ENCODE results near the gene IGFLR1.

IGFLR1 gene

DNA sequence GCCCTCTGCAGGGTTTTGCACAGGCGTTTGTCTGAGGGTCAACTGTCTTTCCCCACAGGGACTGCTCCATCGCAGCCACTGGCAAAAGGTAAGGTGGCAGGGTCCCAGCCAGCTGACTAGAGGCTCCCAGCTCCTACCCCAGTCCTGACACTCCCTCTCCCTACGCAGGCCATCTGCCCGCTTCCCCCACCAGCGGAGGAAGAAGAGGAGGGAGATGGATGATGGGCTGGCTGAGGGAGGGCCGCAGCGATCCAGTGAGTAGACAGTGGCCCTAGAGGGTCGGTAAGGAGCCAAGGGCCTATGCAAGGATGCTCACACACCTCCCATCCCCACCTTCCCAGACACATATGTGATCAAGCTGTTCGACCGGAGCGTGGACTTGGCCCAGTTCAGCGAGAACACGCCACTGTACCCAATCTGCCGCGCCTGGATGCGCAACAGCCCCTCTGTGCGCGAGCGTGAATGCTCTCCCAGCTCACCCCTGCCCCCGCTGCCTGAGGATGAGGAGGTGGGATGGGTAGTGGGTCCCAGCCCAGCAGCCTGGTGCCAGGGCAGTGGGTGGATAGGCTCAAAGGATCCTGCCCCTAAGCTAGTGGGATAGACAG, 10.6 kb upstream of the IGFLR1 start:
- TF ChIP-seq CTCF (IDR thresholded peaks at IDR 0.05; ENCODE audit: control extremely low read depth, extremely low read depth, low read depth, missing control alignments), result no peak
- DNase-seq (ENCODE audit: extremely low spot score), result no peak
- POLR2A ChIA-PET, result interaction anchor here (0.6 kb wide), 1 partner anchor 39 kb away, joined by 3 read pairs; no protein-coding TSS in a partner anchor
- CTCF ChIA-PET, result interaction anchor here (0.8 to 1.8 kb wide), 3 partner anchors 12 to 178 kb away, joined by 3 to 4 read pairs (median 4); no protein-coding TSS in a partner anchor

DNA sequence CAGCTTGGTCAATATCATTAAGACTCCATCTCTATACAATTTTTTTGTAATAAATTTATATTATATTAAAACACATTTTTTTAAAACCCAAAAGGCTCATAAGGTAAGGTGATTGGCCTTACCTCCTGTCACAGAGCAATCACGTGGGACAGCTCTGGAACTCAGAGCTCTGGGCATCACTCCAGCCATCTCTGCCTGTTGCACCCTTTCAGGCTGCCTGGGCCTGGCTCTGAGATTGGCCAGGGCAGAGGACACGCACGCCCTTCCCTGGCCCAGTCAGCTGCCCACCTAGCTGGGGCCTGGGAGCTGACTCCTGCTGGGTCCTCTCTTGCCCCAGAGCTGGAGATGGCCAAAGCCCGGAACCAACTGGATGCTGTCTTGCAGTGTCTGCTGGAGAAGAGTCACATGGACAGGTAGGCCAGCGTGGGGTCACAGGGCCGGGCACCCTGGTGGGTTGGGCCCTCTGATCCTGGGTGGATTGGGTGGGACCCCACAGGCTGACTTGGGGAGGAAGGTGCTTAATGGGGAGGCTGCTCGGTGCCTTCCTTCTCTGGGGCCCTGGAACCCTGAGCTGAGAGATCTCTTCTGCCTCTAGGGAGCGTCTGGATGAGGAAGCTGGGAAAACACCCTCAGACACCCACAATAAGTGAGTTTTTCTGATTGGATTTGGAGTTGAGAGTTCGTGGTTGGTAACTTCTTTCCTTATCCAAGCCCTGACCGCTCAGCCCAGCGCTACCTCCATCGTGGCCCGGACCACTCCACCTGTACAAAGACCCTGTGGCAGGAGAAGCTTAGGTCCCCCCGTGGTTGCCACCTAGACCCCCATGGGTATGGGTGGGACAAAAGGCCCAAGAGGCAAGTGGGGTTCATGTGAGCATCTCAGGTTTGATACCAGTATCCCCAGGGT, 9.8 kb upstream of the IGFLR1 start:
- CTCF ChIA-PET, result interaction anchor here (0.8 to 1.8 kb wide), 3 partner anchors 11 to 179 kb away, joined by 3 to 4 read pairs (median 4); no protein-coding TSS in a partner anchor
- TF ChIP-seq CTCF (IDR thresholded peaks at IDR 0.05; ENCODE audit: control extremely low read depth, extremely low read depth, low read depth, missing control alignments), result no peak
- POLR2A ChIA-PET, result no interaction called here
- DNase-seq (ENCODE audit: extremely low spot score), result no peak

- TF ChIP-seq CTCF (IDR thresholded peaks at IDR 0.05; ENCODE audit: control extremely low read depth, extremely low read depth, low read depth, missing control alignments), result no peak
- POLR2A ChIA-PET, result interaction anchor here (0.7 kb wide), 1 partner anchor 13 kb away, joined by 5 read pairs; no protein-coding TSS in a partner anchor
- CTCF ChIA-PET, result no interaction called here
- DNase-seq (ENCODE audit: extremely low spot score), result no peak
Measured at GRCh38 chr19:35750167-35750566, 7.9 kb upstream of the IGFLR1 start.

- DNase-seq (ENCODE audit: extremely low spot score), result peak; percentile 93
- CTCF ChIA-PET, result interaction anchor here (0.7 to 2.6 kb wide), 14 partner anchors 11 to 380 kb away, joined by 3 to 6 read pairs (median 4); partner anchors contain the start of gene ARHGAP33
- TF ChIP-seq CTCF (IDR thresholded peaks at IDR 0.05; ENCODE audit: control extremely low read depth, extremely low read depth, low read depth, missing control alignments), result no peak
- POLR2A ChIA-PET, result interaction anchor here (0.6 to 1.3 kb wide), 15 partner anchors 8 to 1339 kb away, joined by 3 to 13 read pairs (median 3); partner anchors contain the start of genes COX6B1, HSPB6 and KMT2B
Measured at GRCh38 chr19:35748106-35749020, 6.1 kb upstream of the IGFLR1 start, which contains the start of gene LIN37. Gene LIN37, plus strand, starts transcription at chr19:35748576. Its CDS starts 149 bp downstream, at chr19:35748725.

DNA sequence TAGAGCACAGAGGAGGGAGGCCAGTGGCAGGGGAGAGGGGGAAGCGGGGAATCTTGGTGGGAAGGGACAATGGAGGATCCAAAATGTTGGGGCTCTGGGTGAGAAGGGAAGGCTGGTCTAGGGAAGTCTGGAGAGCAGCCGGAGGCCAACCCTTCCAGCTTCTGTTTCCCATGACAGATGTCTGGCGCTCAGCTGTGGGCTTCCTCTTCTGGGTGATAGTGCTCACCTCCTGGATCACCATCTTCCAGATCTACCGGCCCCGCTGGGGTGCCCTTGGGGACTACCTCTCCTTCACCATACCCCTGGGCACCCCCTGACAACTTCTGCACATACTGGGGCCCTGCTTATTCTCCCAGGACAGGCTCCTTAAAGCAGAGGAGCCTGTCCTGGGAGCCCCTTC, 4.3 kb upstream of the IGFLR1 start:
- POLR2A ChIA-PET, result interaction anchor here (0.7 kb wide), 1 partner anchor 605 kb away, joined by 3 read pairs; no protein-coding TSS in a partner anchor
- CTCF ChIA-PET, result interaction anchor here (2.6 kb wide), 1 partner anchor 28 kb away, joined by 6 read pairs; the partner anchor contains the start of gene ARHGAP33
- no peak for DNase-seq (ENCODE audit: extremely low spot score)
- no peak for TF ChIP-seq CTCF (IDR thresholded peaks at IDR 0.05; ENCODE audit: control extremely low read depth, extremely low read depth, low read depth, missing control alignments)
